Activated CD4-positive, alpha-beta T cell treated with anti-CD3 and anti-CD28 coated beads for 48 hours (primary cell): ENCODE results near the gene ROPN1L.

Source experiments
- DNase-seq: peaks from one replicate; pipeline ENCODE4 v3.0.0-alpha.2; 2020

ROPN1L gene

GRCh38 chr5:10431415-10431814, 10.3 kb upstream of the ROPN1L start:
- DNase-seq: no peak

GRCh38 chr5:10432059-10433008, 9.3 kb upstream of the ROPN1L start:
- no peak for DNase-seq

DNA sequence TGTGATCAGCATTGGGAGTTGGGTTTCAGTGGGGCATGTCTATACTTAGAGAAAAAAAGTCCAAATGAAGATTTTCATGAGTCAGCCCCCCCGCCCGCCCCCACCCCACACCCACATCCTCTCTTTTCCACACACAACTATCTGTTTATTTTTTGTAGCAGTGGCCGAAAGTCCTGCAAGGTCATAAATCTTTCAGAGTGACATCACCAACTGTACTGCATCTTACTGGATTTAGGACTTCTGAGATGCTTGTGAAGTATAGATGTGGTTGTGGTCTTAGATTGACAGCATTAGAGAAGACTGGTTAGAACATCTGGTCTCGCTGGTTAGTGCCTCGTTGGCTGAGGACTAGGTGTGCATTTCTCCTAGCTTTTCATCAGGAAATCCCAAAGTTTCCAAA, 7.3 kb upstream of the ROPN1L start:
- DNase-seq: no peak

DNA sequence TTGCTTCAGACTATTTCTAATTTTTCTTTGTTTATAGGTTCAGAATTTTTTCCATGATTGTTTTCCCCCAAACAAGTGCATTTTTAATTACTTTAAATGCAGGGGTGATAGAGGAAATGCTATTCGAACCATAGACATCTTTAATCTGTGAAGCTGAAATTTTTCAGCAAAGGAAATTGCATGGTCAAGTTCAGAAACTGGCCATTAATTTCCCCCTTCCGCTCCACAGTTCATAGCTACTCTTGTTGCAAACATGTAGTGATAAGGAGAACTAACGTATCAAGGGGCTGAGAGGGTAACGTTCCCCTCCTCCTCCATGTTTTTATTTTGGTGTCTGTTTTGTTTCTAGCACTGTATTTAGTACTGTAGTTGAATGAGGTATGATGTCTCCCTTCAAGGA, 3.4 kb upstream of the ROPN1L start:
- DNase-seq: no peak

- no peak for DNase-seq
Observed at GRCh38 chr5:10439692-10440091, 2.0 kb upstream of the ROPN1L start.

GRCh38 chr5:10440367-10440990, 1.2 kb upstream of the ROPN1L start:
- DNase-seq: no peak

GRCh38 chr5:10441992-10442435, 335 bp downstream of the ROPN1L start:
- DNase-seq: no peak

DNA sequence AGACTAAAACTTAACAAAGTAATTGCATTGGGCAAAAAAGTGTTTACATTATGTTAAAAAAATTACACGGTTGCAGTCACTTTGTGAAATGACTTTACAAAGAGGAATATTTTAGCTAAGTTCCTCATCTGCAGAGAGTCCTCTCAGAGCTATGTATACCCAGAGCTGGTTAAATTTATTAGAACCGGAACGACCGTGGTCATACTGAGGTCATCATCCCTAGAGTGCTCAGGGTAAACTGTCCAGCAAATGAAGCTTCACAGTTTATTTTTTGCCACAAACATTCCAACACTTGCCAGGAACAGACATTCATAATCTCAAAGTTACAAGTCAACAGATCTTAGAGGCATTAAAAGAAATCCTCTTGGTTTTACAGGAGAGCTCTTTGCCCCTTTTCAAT, 897 bp downstream of the ROPN1L start:
- no peak for DNase-seq

GRCh38 chr5:10445352-10445751, 3.7 kb downstream of the ROPN1L start:
- no peak for DNase-seq

- no peak for DNase-seq
Observed at GRCh38 chr5:10446490-10446889, 4.8 kb downstream of the ROPN1L start.

DNA sequence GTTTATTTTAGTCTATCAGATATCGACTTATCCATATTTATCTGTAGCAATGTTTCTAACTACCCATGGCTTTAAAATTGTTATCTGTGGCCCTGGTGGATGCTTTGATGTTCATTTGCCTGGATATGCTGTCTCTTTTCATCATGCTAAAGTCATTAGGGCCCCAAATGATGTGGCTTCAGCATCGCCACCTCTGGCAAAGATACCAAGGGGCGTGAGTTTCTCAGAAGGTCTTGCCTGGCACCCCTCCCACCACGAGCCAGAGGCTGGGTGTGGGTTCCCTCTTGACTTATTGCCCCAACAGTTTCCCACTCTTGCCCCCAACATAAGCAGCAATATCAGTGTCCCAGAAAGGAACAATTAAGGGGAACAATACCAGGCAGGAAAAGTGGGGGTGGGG, 5.4 kb downstream of the ROPN1L start:
- no peak for DNase-seq

GRCh38 chr5:10448754-10449360, 7.2 kb downstream of the ROPN1L start:
- no peak for DNase-seq

DNA sequence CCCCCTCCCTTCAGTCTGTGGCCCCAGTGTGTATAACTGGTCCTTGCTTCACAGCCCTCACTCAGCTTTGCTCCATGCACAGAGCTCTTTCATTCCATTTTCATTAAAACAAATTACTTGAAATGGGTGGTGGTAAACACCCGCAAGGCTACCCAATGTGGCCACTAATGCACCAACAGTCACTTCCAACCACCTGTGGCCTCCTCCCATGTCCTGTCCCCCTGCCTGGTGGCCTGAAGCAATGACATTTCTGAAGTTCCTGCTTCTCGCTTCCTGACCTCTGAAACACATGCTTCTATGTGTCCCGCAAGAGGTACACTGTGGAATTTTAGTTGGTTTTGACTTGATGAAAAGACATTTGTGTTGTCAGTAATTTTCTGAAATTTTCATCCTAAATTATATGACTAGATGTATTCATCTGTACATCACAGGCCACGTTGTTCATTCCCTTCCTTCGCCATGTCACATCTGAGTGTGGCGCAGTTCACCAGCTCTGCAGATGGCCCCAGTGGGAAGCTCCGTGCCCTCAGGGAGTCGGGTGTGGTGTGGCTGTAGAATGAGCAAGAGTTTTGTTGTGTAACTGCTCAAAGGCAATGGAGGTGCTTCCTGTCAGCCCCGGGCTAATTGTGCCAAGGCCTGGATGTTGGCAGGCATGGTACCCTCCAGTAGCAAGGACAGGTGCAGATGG, 9.6 kb downstream of the ROPN1L start:
- DNase-seq: no peak

DNA sequence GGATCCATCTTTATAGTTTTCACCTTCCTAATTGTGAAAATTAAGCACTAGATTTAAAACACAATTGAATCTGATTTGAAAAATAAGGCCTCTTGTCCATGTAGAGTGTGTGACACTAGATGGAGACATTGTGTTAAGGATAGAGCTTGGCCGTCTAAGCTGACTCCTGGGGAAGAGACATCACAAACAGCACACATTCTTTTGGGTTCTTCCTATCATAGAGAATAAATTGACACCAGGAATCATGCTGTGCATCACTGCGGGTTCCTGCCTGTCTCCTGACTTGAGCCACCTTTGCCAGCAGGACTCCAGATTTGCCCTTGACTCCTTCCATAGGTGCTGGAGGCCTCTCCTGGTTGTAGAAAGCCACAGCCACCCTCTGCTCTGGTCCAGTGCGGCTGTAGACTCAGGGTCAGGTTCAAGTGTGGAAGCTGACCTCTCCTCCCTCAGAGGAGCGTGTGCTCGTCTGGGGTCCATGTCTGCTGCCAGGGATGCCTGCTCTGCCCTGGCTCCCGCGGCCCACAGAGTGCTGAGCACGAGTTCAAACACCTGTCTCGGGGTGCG, 11.2 kb downstream of the ROPN1L start:
- no peak for DNase-seq

DNA sequence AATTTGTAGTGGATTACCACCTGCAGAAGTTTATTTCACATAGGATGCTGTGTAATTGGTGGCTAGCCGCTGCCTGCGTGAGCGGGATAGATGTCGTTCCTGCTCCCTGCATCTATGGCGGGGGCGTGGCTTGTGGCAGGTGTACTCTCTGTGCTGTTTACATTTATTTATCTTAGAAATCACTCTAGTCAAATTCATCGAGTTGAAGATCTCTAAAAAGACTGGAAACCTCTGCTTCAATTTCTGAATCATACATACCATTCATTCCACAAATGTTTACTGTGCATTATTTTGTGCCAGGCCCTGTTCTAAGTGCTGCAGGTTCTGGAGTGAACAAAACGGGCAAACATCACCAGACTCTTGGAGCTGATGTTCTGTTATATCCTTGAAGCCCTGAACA, 11.9 kb downstream of the ROPN1L start:
- DNase-seq: no peak

DNA sequence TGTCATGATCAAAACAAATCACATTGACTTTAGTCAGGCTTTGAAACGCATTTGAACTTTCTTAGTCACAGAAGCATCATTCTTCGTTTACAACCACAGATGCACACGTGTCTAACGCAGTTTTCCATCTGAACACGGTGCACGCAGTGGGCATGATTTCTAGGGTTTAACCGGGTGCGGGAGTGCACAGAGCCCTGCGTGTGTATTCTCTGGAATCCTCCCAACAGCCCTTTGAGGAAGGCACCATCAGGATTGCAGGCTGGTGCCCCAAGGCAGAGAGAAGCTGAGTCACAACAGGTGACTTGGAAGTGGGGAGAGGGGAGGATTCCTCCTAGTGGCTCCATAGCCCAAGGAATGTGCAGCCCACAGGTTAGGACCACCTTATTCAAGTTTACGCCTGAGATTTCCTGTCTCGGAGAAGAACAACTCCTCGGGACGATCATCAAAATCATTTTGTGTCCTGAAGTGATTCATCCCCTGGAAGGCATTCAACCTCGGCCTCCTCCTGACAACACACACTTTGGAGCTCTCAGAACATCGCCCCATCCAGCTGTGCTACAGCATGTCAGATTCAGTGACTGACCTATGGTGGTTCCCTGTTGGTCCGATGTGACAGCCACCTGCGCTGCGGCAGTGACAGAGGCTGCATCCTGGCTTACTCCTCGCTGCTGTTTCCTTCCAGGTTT, 13.1 kb downstream of the ROPN1L start:
- no peak for DNase-seq

DNA sequence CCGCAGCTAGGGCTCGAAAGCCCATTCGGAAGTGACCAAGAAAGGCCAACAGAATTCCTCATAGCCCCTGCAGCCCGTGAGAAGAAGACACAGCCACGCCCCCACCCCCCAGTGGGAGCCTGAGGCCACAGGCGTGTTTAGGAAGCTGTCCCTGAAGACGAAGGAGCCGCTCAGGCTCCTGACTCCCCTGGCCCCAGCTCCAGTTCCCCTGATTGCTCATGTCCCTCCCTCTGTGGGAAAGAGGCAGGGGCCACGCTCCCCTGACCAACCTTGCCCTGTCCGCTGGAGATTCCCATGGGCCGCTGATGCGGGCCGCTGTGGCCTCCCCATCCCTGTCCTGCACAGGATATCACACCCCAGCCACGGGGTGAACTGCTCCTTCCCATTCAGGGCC, 13.6 kb downstream of the ROPN1L start:
- DNase-seq: no peak

DNA sequence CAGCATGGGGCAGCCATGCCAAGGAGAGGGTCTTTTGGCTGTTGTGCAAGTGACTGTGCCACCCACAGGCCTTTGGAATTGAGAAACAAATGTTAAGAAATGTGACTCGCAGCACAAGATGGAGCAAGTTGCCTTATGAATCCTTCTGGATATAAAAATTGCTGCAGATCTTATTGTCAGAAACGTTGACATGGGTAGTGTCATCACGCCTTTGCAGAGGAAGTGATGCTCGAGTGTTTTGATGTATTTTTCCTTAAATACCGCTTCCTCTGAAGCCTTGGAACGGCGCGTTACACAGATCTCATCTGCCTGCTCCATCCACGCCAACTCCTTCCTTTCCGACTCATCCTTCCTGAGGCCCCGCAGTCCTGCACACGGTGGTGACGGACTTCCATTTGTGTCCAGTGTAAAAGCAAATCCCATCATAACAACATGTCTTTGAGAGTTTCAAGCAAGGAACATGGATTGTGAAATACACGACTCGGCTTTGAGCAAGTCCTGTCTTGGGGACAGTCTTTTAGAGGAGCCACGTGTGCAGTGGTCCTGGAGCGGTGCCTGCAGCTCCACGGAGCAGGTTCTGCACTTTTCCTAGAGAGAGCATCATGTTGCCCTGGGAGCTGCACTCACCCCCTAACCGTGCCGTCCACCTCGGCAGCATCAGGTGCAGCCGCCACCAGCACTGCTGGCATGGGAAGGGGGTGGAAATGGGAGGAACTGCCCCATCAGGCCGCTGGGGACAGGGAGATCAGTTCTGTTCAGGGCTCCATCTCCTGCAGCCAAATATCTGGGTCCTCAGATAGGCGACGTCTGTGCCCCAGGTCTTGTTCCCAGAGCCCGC, 15.1 kb downstream of the ROPN1L start:
- DNase-seq: no peak

DNA sequence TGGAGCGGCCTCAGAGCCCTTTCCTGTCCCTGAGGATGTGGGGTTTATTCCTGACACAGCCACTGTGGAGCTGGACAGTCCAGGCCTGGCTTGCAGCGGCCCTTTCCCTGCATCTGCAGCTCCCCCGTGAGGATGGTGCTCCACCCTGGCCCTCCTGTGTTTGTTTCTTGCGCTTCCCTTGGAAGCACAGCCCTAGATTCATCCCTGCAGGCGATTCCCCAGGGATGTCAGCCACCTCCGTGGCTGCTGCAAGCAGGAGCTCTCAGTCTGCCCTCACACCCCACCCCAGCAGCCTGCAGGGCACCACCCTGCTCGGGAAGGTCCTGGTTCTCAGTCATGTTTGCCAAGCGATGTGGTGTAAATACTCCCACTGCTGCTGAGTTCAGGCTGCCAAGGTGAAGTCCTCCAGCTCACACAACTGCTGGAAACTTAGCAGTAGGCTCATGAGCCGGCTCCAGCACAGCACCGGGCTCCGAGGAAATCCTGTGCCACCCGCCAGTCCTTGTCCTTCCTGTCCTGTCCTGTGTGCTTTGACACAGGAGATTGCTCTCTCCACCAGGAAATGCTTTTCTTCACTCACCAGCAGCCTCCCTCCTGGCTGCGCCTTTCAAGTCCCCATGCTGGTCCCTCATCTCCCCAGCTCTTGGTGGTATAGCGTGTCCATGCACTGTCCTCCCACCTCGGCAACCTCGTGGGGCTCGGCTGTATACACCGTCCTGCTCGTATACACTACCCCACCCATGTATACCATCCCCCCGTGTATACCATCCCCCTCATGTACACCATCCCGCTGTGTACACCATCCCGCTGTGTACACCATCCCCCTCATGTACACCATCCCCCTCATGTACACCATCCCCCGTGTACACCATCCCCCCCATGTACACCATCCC, 16.2 kb downstream of the ROPN1L start:
- no peak for DNase-seq
